Ectodermal cell (in vitro differentiated cells): ENCODE measurements around the gene PAQR6.

Experiments
- H3K27ac ChIP-seq: 2 replicates; pipeline ENCODE4 v1.7.0; 2013; ENCODE audit warnings: mild to moderate bottlenecking, low read depth, low read length; ENCODE audit not compliant: insufficient read depth, poor library complexity, severe bottlenecking
- H3K27me3 ChIP-seq: 2 replicates; pipeline ENCODE4 v1.7.0; 2013; ENCODE audit warnings: mild to moderate bottlenecking, low read length; ENCODE audit not compliant: insufficient read depth, control insufficient read depth, poor library complexity, severe bottlenecking
- H3K36me3 ChIP-seq: one replicate; pipeline ENCODE4 v1.7.0; 2013; ENCODE audit warnings: low read length; ENCODE audit not compliant: control insufficient read depth, insufficient read depth
- H3K4me1 ChIP-seq: one replicate; pipeline ENCODE4 v1.7.0; 2013; ENCODE audit warnings: low read length; ENCODE audit not compliant: control insufficient read depth, insufficient read depth
- H3K4me3 ChIP-seq: 2 replicates; pipeline ENCODE4 v1.7.0; 2013; ENCODE audit warnings: low read depth, low read length, control low read depth; ENCODE audit not compliant: insufficient read depth
- H3K9me3 ChIP-seq: 2 replicates; pipeline ENCODE4 v1.7.0; 2013; ENCODE audit warnings: mild to moderate bottlenecking, low read length, moderate library complexity; ENCODE audit not compliant: control insufficient read depth
- WGBS, 2 experiments: methylation state at CpG; one replicate each; pipeline ENCODE4 v1.1.7; 2013; ENCODE audit warnings: missing lambda C conversion rate in 2 of 2; 5-methylcytosine and 5-hydroxymethylcytosine counted together

The PAQR6 gene

DNA sequence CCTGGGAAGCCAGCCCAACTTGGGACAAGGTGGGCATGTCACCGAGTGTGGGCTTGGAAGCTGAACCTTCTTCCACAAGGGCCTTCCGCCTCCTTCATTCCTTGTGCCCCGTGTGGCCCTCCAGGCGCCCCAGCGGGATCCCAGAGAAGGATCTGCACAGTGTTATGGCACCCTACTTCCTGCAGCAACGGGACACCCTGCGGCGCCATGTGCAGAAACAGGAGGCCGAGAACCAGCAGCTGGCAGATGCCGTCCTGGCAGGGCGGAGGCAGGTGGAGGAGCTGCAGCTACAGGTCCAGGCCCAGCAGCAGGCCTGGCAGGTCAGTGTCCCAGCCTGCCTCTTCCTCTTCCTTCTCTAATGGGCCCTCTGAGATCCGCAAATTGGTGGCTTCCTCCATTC lies 11.7 kb downstream of the PAQR6 start:
- Histone ChIP-seq H3K9me3 (no peaks in the 10 kb centered on the region), H3K4me1 (no peaks in the 10 kb centered on the region), H3K4me3 (no peak overlapping the region), H3K27ac (no peak overlapping the region), H3K36me3 (peaks cover 38% of the 10 kb centered on the region), H3K27me3 (no peaks in the 10 kb centered on the region)
- WGBS, 2 experiments = 95 to 96% methylated on average over 12 of the region's 12 CpGs

DNA sequence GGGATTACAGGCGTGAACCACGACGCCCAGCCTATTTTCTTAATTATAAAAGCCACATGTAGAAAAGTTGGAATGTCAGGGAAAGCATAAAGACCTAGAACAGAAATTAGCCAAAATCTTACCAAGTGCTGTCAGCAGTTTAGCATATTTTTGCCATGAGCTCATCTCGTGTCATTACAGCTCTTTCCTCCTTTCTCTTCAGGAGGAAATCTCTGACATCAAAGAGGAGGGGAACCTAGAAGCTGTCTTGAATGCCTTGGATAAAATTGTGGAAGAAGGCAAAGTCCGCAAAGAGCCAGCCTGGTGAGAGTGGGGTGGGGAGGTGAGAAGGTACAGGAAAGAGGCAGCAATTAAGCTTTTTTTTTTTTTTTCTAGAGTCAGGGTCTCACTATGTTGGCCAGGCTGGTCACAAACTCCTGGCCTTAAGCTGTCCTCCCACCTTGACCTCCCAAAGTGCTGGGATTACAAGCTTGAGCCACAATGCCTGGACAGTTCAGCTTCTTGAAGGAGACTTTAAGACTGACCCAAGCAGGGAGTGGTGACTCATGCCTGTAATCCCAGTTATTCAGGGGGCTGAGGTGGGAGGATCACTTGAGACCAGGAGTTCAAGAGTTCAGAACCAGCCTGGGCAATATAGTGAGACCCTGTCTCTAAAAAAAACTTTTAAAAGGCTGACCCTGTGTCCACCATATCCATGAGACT lies 14.3 kb downstream of the PAQR6 start:
- 90 to 93% methylated on average over 5 of the region's 5 CpGs for WGBS, 2 experiments
- H3K27ac ChIP-seq = no peak overlapping the region

DNA sequence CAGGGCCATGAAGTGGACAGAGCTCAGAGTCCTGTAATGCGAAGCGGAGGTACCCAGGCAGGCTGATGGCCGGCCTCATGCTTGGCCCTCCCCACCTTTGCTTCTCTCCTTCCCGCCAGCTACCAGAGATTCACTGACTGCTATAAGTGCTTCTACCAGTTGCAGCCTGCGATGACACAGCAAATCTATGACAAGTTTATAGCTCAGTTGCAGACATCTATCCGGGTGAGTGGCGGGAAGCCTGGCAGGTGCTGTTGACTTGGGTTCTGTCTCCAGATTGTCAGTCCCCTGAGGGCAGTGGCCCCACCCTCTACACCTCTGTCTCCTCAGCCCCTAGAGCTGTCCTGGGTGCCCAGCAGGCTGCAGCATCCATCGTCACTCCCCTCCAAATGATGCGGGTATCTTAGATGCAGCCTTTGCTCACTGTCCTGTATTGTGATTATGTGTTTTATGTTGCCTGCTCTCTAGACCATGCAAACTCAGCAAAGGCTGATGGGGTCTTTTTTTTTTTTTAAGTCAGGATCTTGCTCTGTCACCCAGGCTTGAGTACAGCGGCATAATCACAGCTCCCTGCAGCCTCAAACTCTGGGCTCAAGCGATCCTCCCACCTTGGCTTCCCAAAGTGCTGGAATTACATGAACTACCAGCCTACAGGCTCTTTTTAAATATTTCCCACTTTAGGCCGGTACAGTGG lies 15.5 kb downstream of the PAQR6 start:
- H3K9me3 ChIP-seq = no peaks in the 10 kb centered on the region
- no peak overlapping the region for H3K27ac ChIP-seq
- 94 to 95% methylated on average over 12 of the region's 12 CpGs for WGBS, 2 experiments
- peaks cover 23% of the 10 kb centered on the region for H3K36me3 ChIP-seq
- H3K4me3 ChIP-seq = no peak overlapping the region
- H3K27me3 ChIP-seq = no peaks in the 10 kb centered on the region
- H3K4me1 ChIP-seq = no peaks in the 10 kb centered on the region

More for the DNA sequence above, 14.3 kb downstream of the PAQR6 start:
- no peaks in the 10 kb centered on the region for H3K4me1 ChIP-seq
- peaks cover 28% of the 10 kb centered on the region for H3K36me3 ChIP-seq
- no peaks in the 10 kb centered on the region for H3K9me3 ChIP-seq
- no peaks in the 10 kb centered on the region for H3K27me3 ChIP-seq
- no peak overlapping the region for H3K4me3 ChIP-seq

DNA sequence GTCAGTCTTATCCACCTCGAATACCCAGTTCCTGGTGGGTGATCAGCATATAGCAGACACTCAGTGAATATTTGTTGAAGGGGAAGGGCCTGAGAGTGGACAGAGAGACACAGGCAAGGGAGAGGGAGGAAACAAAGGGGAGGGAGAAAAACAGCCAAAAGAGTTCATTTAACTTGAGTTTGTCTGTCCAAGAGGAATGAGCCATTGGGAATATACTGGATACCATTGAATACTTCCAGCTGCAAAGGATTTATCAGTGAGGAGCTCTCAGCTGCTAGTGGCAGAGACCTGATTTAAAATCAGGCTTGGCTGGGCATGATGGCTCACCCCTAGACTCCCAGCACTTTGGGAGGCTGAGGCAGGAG lies 17.4 kb downstream of the PAQR6 start:
- Histone ChIP-seq H3K36me3 (peaks cover 16% of the 10 kb centered on the region), H3K27me3 (no peaks in the 10 kb centered on the region), H3K27ac (no peak overlapping the region), H3K4me1 (no peaks in the 10 kb centered on the region), H3K9me3 (no peaks in the 10 kb centered on the region), H3K4me3 (no peak overlapping the region)
- whole genome bisulfite sequencing, 2 experiments = 100% methylated on average over 1 of the region's 1 CpG

DNA sequence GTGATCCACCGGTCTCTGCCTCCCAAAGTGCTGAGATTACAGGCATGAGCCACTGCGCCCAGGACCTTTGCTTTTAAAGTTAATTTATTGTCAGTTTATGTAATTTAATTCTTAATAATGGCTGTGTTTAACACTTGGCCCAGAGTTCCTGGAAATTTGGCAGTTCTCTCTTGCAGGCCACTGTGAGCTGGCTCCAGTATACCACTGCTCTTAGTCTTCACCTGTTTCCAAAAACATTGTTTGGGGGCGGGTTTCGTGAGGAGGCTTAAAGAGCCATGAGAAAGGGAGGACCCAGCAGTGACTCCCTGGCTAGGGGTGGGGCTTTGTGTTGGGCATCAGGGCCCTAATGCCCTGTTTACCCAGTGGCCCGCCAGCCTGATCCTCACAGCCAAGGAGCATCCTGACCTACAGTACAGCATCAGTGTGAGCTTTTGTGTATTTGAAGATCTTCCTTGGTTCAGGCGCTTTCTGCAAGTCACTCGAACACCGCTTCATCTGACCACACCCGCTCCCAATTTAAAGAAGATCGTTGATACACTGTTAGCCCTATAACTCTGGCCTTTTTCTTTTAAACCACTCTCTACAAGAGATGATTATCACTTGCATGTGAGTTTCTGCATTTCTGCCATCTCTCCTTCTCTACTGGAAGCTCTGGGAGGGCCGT lies 17.9 kb downstream of the PAQR6 start:
- WGBS, 2 experiments = 95 to 96% methylated on average over 11 of the region's 11 CpGs
- no peak overlapping the region for H3K27ac ChIP-seq
- no peaks in the 10 kb centered on the region for H3K27me3 ChIP-seq
- H3K36me3 ChIP-seq = peaks cover 16% of the 10 kb centered on the region
- no peaks in the 10 kb centered on the region for H3K9me3 ChIP-seq
- no peak overlapping the region for H3K4me3 ChIP-seq
- no peaks in the 10 kb centered on the region for H3K4me1 ChIP-seq

DNA sequence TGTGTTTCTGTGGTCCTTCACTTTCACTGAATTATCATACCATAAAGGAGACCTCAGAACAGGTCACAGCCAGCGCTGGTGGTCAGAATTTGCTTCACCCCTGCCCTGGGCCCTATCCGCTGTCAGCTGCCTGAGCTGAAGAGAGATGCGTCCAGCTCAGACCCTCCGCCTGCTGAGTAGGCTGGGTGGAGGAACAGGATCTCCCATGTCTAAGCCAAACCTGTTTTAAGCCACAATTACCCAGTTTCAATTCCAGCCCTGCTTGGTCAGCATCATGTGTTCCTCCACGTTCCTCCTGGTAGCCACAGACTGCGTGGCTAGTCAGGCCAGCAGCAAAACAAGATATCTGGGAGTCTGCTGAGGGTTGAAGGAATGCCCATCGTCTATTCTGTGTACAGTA lies 19.4 kb downstream of the PAQR6 start:
- Histone ChIP-seq H3K4me3 (no peak overlapping the region), H3K36me3 (peaks cover 12% of the 10 kb centered on the region), H3K27me3 (no peaks in the 10 kb centered on the region), H3K27ac (no peak overlapping the region), H3K9me3 (no peaks in the 10 kb centered on the region), H3K4me1 (no peaks in the 10 kb centered on the region)
- 82 to 83% methylated on average over 7 of the region's 7 CpGs for WGBS, 2 experiments

DNA sequence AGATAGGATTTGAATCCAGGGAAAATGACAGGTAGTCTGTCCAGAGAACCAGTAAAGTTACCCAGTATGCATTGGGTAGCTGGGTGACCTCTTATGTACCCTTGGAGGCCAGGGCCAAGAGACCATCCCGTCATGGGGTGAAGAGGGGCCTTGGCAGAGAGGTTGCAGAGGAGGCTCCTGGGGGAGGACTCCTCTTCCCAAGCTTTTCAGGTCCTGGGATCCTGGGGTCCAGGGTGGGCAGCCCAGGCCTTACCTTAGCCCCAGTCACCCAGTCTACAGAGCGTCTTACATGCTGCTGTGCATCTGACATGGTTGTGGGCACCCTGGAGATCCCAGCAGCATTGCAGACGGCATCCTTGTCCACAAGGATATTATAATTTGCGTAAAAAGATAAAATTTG lies 21.1 kb downstream of the PAQR6 start:
- Histone ChIP-seq H3K27me3 (no peaks in the 10 kb centered on the region), H3K4me1 (no peaks in the 10 kb centered on the region), H3K27ac (no peak overlapping the region), H3K4me3 (no peak overlapping the region), H3K9me3 (no peaks in the 10 kb centered on the region), H3K36me3 (peaks cover 17% of the 10 kb centered on the region)
- 94 to 95% methylated on average over 4 of the region's 4 CpGs for WGBS, 2 experiments

DNA sequence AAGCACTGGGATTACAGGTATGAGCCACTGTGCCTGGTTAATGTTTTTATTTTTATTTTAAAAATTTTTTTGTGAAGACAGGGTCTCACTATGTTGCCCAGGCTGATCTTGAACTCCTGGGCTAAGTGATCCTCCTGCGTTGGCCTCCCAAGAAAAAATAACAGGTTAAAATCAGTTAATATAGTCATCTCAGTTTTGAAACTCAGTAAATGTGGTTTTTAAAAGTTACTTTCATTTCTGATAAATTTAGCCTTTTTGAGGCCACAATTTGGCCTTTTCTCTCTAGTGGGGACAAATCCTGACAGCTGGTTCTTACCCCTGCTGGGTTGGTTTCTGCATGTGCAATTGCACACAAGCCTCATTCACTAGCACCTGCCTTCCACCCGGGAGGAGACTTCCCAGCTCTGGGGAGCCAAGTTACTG lies 21.7 kb downstream of the PAQR6 start:
- H3K4me1 ChIP-seq = no peaks in the 10 kb centered on the region
- H3K36me3 ChIP-seq = peaks cover 19% of the 10 kb centered on the region
- 92 to 100% methylated on average over 2 of the region's 2 CpGs for WGBS, 2 experiments
- no peak overlapping the region for H3K27ac ChIP-seq
- H3K27me3 ChIP-seq = no peaks in the 10 kb centered on the region
- no peaks in the 10 kb centered on the region for H3K9me3 ChIP-seq
- H3K4me3 ChIP-seq = no peak overlapping the region

DNA sequence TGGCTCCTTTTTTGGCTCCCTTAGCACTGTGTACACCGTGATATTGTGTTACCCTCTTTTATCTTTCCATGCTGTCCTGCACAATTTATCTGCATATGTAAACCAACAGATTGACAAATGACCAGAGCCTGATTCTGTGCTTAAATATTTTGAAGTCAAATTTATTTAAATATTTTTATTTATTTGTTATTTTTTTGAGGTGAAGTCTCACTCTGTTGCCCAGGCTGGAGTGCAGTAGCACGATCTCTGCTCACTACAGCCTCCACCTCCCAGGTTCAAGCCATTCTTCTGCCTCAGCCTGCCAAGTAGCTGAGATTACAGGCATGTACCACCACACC lies 22.2 kb downstream of the PAQR6 start:
- Histone ChIP-seq H3K27me3 (no peaks in the 10 kb centered on the region), H3K36me3 (peaks cover 23% of the 10 kb centered on the region), H3K27ac (no peak overlapping the region), H3K4me3 (no peak overlapping the region), H3K4me1 (no peaks in the 10 kb centered on the region), H3K9me3 (no peaks in the 10 kb centered on the region)
- WGBS, 2 experiments = 27 to 41% methylated on average over 2 of the region's 2 CpGs

DNA sequence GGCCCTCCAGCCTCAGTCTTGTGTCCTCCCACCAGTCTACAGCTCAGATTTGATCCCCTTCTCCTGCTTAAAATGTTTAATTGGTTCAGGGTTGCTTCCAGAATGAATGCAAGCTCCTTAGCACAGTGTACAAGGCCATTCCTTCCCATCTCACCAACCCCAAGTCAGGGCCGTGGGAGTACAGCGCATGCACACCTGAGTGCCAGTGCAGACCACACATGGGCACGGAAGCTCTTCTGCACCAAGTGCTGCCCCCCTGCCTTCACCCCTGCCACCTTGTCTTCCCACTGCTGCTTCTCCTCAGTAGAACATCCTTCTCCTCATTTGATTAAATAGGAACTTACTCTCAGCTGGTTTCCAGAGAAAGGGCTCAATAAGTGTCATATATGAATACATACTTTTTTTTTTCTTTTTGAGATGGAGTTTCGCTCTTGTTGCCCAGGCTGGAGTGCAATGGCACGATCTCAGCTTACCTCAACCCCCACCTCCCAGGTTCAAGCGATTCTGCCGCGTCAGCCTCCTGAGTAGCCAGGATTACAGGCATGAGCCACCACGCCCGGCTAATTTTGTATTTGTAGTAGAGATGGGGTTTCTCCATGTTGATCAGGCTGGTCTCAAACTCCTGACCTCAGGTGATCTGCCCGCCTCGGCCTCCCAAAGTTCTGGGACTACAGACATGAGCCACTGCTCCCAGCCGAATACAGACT lies 25.7 kb downstream of the PAQR6 start:
- Histone ChIP-seq H3K4me1 (no peaks in the 10 kb centered on the region), H3K27ac (no peak overlapping the region), H3K9me3 (no peaks in the 10 kb centered on the region), H3K27me3 (no peaks in the 10 kb centered on the region), H3K36me3 (peaks cover 23% of the 10 kb centered on the region), H3K4me3 (no peak overlapping the region)
- WGBS, 2 experiments = 91 to 92% methylated on average over 13 of the region's 13 CpGs
